K562 (cell line): ENCODE results near the gene KBTBD12. TPM values are rescaled to one million over a fixed set of nuclear protein-coding genes. Genes with fewer than 3 reads are reported as not detected.

ENCODE experiments used
- ATAC-seq: fragments of 200-7000 bp; cut with Tn5 transposase; 3 replicates; pipeline ENCODE4 v1.9.1; 2020; ENCODE audit warnings: moderate library complexity
- BruUV-seq: library from RNA; stranded (reverse); fragments of 400-500 nt; replicated peaks from 2 replicates; lab custom pipeline; 2021; lab: Mats Ljungman, UMichigan
- CTCF ChIA-PET: fragments of 300-600 bp; formaldehyde crosslinking; extraction: SDS; loops from one replicate; lab custom pipeline; 2021; ENCODE audit warnings: low intra/inter-chr PET ratio; lab: Yijun Ruan, JAX
- POLR2A ChIA-PET: fragments of 300-600, 350-650 bp; sonication (Branson Sonifier 250); formaldehyde crosslinking; extraction: SDS; loops from one replicate; lab custom pipeline; 2021; ENCODE audit warnings: antibody characterized with exemption, inconsistent platforms; lab: Yijun Ruan, JAX
- DNase-seq, 4 experiments: peaks; one replicate each; pipeline versions ENCODE4 v3.0.0 to v3.0.0-alpha.2; 2011 to 2018; ENCODE audit warnings: low spot score in 3 of 4, mixed read lengths in 3 of 4; ENCODE audit errors: extremely low read depth in 1 of 4
- FAIRE-seq: peaks from 2 replicates; lab custom pipeline; 2011; peaks lifted over from hg19 to GRCh38; lab: Jason Lieb, UNC
- H2AFZ ChIP-seq: 2 replicates; pipeline ENCODE4 v1.6.0; 2011; ENCODE audit warnings: low read depth, low read length, control low read depth, inconsistent platforms
- H3K27ac ChIP-seq: fragments of 200-600 bp; 3 replicates; pipeline ENCODE4 v1.8.0; 2011; ENCODE audit warnings: low read depth, mild to moderate bottlenecking, control low read depth, inconsistent platforms, low read length, moderate library complexity, mixed read lengths; ENCODE audit errors: extremely low read depth
- H3K27me3 ChIP-seq, 2 experiments: fragments of 300-600 bp in 1 of 2; 2 replicates in 1 of 2; 3 replicates in 1 of 2; pipeline versions ENCODE4 v1.6.0 to v1.8.0; 2011; ENCODE audit warnings: inconsistent platforms in 2 of 2, low read length in 2 of 2, mild to moderate bottlenecking in 1 of 2, mixed read lengths in 1 of 2, moderate library complexity in 1 of 2; ENCODE audit not compliant: control insufficient read depth in 2 of 2, insufficient read depth in 2 of 2
- H3K36me3 ChIP-seq: fragments of 300-600 bp; 3 replicates; pipeline ENCODE4 v1.8.0; 2011; ENCODE audit warnings: mild to moderate bottlenecking, low read length, inconsistent platforms; ENCODE audit not compliant: control insufficient read depth, insufficient read depth
- H3K4me1 ChIP-seq, 2 experiments: fragments of 200-600 bp in 1 of 2; replicated peaks in 1 of 2; 2 replicates in 1 of 2; 3 replicates in 1 of 2; pipeline versions ENCODE4 v1.5.1 to v1.8.0; 2011; ENCODE audit warnings: inconsistent platforms in 2 of 2, low read length in 2 of 2, mild to moderate bottlenecking in 1 of 2, mixed read lengths in 1 of 2, moderate library complexity in 1 of 2; ENCODE audit not compliant: control insufficient read depth in 2 of 2, insufficient read depth in 2 of 2
- H3K4me2 ChIP-seq: 2 replicates; pipeline ENCODE4 v1.6.1; 2011; ENCODE audit warnings: low read length, control low read depth, inconsistent platforms, mixed read lengths; ENCODE audit not compliant: insufficient read depth
- H3K4me3 ChIP-seq: fragments of 200-600 bp; sonication (generic), shearing (Covaris generic); 2 replicates; pipeline ENCODE4 v1.5.1; 2016; ENCODE audit warnings: control low read depth, inconsistent platforms
- H3K79me2 ChIP-seq: fragments of 200-600 bp; 3 replicates; pipeline ENCODE4 v1.8.0; 2011; ENCODE audit warnings: low read length, inconsistent platforms; ENCODE audit not compliant: control insufficient read depth, insufficient read depth
- H3K9ac ChIP-seq, 2 experiments: 2 replicates each; pipeline versions ENCODE4 v1.6.0 to v1.6.1; 2011; ENCODE audit warnings: low read depth in 2 of 2, low read length in 2 of 2, control low read depth in 1 of 2, inconsistent platforms in 1 of 2, mild to moderate bottlenecking in 1 of 2, mixed read lengths in 1 of 2; ENCODE audit not compliant: insufficient read depth in 1 of 2
- H3K9me1 ChIP-seq: one replicate; pipeline ENCODE4 v1.6.0; 2011; ENCODE audit warnings: inconsistent platforms, mild to moderate bottlenecking, low read length, moderate library complexity; ENCODE audit not compliant: control insufficient read depth, insufficient read depth
- H3K9me3 ChIP-seq: replicated peaks from 2 replicates; pipeline ENCODE4 v1.5.1; 2011; ENCODE audit warnings: low read depth, low read length, inconsistent platforms; ENCODE audit not compliant: control insufficient read depth, insufficient read depth
- H4K20me1 ChIP-seq: replicated peaks from 2 replicates; pipeline ENCODE4 v1.6.1; 2011; ENCODE audit warnings: low read length, inconsistent platforms, mixed read lengths; ENCODE audit not compliant: control insufficient read depth, insufficient read depth
- ESRRA ChIP-seq: fragments of 450-650 bp; IDR thresholded peaks from 2 replicates; pipeline ENCODE4 v1.6.1; 2014; ENCODE audit warnings: low read depth, mild to moderate bottlenecking, moderate library complexity, borderline replicate concordance
- PRMT5 ChIP-seq: sonication (generic); formaldehyde crosslinking; IDR thresholded peaks from 2 replicates; pipeline ENCODE4 v1.5.0; 2020; ENCODE audit warnings: missing genetic modification reagents
- SIX5 ChIP-seq, 2 experiments: IDR thresholded peaks; 2 replicates each; pipeline ENCODE4 v1.6.1; 2011; ENCODE audit warnings: low read length in 2 of 2, borderline replicate concordance in 1 of 2, low read depth in 1 of 2, mild to moderate bottlenecking in 1 of 2, moderate library complexity in 1 of 2; ENCODE audit not compliant: insufficient read depth in 1 of 2
- WGBS: fragments of 100-300 bp; shearing (Covaris generic); methylation state at CpG from one replicate; pipeline ENCODE4 v1.1.6; 2016; ENCODE audit warnings: low coverage, mixed read lengths; ENCODE audit not compliant: insufficient coverage; ENCODE audit errors: missing lambda C conversion rate; 5-methylcytosine and 5-hydroxymethylcytosine counted together
- in situ Hi-C: fragments of 300-500 bp; cut with MboI; formaldehyde crosslinking; loops from 4 replicates; pipeline ENCODE4 v1.15.0; 2018; ENCODE audit warnings: inconsistent platforms, mixed read lengths
- intact Hi-C: fragments of 100-400 bp; cut with micrococcal nuclease; formaldehyde crosslinking; loops from 2 replicates; pipeline ENCODE4 v1.14.2; 2022
- polyA plus RNA-seq, 8 experiments: library from polyadenylated mRNA; depleted of rRNA in 4 of 8; stranded (reverse) in 5 of 8; unstranded in 3 of 8; fragments of >200 nt; fragmentation: Nextera tagmentation in 2 of 8; fragmentation: Illumina TruSeq in 1 of 8; extraction: Ambion mirVana in 2 of 8; extraction: Trizol in 1 of 8; gene quantifications; 2 replicates each; pipeline versions ENCODE4 v1.2.1 to v1.2.3, GENCODE V29; 2011 to 2014; ENCODE audit warnings: inconsistent platforms in 1 of 8, missing spikeins in 1 of 8
- total RNA-seq, 7 experiments: library from RNA; depleted of rRNA in 6 of 7; stranded (reverse); fragments of >200 nt in 6 of 7; fragmentation: Illumina TruSeq in 2 of 7; extraction: Trizol in 2 of 7; gene quantifications; 2 replicates each; pipeline versions ENCODE4 v1.2.1 to v1.2.3, GENCODE V29; 2011 to 2021; ENCODE audit warnings: low replicate concordance in 1 of 7
- TF ChIP-seq, protein P1 (sequence below): fragments of 250-450 bp; sonication (Bioruptor Pico); IDR thresholded peaks from 2 replicates; pipeline ENCODE4 v1.8.0; 2021; ENCODE audit warnings: moderate library complexity, mild to moderate bottlenecking, inconsistent platforms
- TF ChIP-seq, protein P2 (sequence below): sonication (generic); formaldehyde crosslinking; IDR thresholded peaks from 2 replicates; pipeline ENCODE4 v1.8.1; 2023; ENCODE audit warnings: mild to moderate bottlenecking, missing genetic modification reagents

The KBTBD12 gene
- total and polyA plus RNA-seq, 9 of the 15 experiments (the other 6 are each of a cell fraction or from before 2014, with no cell fraction given), result not detected

DNA sequence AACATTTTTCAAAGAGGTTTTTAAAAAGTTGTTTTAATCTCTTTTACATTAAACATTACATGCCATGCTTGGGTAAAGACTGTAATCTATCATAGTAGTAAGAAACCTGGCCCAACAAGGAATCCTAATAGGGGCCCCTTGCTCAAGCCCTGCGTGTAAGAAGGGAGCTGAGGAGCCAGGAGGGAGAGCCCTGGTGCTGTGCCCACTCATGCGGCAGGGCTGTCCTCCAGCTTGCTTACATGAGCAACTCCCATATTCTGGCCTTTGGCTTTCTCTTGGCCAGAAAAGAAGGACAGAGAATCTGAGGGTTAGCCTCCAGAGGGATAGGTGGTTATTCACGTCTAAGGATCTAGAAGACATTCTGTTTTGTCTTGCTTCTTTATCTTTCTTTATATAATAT lies 49.8 kb downstream of the KBTBD12 start:
- POLR2A ChIA-PET, result no interaction called here
- in situ Hi-C loops, result no loop called here

More for the DNA sequence above, 49.8 kb downstream of the KBTBD12 start:
- Histone ChIP-seq H3K4me3 (no peak overlapping the region), H3K27ac (no peak overlapping the region), H2AFZ (no peak overlapping the region), H4K20me1 (no peaks in the 10 kb centered on the region), H3K9ac (no peak overlapping the region), H3K79me2 (no peaks in the 10 kb centered on the region), H3K36me3 (no peaks in the 10 kb centered on the region), H3K4me2 (no peak overlapping the region), H3K9me1 (no peaks in the 10 kb centered on the region), H3K9me3 (no peaks in the 10 kb centered on the region), H3K27me3 (no peaks in the 10 kb centered on the region; a peak in 1 of 5 replicates), H3K4me1 (no peaks in the 10 kb centered on the region)
- DNase-seq (no peak), FAIRE-seq (no peak), ATAC-seq (no peak)
- TF ChIP-seq ESRRA, result no peak
- TF ChIP-seq SIX5 (IDR thresholded peaks at IDR 0.05; ENCODE audit: borderline replicate concordance in 1 of 2, insufficient read depth in 1 of 2, low read depth in 1 of 2, low read length in 2 of 2), result no peak
- TF ChIP-seq, protein P1, sequence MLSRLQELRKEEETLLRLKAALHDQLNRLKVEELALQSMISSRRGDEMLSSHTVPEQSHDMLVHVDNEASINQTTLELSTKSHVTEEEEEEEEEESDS (CRISPR knock-in tag), result no peak
- TF ChIP-seq, protein P2, sequence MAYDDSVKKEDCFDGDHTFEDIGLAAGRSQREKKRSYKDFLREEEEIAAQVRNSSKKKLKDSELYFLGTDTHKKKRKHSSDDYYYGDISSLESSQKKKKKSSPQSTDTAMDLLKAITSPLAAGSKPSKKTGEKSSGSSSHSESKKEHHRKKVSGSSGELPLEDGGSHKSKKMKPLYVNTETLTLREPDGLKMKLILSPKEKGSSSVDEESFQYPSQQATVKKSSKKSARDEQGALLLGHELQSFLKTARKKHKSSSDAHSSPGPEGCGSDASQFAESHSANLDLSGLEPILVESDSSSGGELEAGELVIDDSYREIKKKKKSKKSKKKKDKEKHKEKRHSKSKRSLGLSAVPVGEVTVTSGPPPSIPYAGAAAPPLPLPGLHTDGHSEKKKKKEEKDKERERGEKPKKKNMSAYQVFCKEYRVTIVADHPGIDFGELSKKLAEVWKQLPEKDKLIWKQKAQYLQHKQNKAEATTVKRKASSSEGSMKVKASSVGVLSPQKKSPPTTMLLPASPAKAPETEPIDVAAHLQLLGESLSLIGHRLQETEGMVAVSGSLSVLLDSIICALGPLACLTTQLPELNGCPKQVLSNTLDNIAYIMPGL (CRISPR knock-in tag), result no peak
- TF ChIP-seq PRMT5, result no peak
- WGBS, result 0% methylated on average over 3 of the region's 3 CpGs
- intact Hi-C loops, result loop anchor here (10.0 kb wide), 2 partner anchors 280 to 390 kb away; no protein-coding TSS in a partner anchor
- CTCF ChIA-PET, result interaction anchor here (0.7 kb wide), 1 partner anchor 16 kb away, joined by 3 read pairs; no protein-coding TSS in a partner anchor
- no TSS peak for BruUV-seq
